Fibroblast of skin of right quadriceps (primary cell): Measurements from ENCODE around the gene MIP.
"Not testable (repeated sequence)": the region's sequence is repeated elsewhere in the genome, so short reads cannot be mapped to it uniquely, and the experiment has no call there.

Source experiments
- DNase-seq: peaks from one replicate; pipeline ENCODE4 v3.0.0-alpha.2; 2013

MIP gene

DNA sequence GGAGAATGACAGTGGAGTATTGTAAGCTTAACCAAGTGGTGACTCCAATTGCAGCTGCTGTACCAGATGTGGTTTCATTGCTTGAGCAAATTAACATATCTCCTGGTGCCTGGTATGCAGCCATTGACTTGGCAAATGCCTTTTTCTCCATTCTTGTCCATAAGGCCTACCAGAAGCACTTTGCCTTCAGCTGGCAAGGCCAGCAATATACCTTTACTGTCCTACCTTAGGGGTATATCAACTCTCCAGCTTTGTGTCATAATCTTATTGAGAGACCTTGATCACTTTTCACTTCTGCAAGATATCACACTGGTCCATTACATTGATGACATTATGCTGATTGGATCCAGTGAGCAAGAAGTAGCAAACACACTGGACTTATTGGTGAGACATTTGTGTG, 52.8 kb downstream of the MIP start:
- DNase-seq, result not testable (repeated sequence)

DNA sequence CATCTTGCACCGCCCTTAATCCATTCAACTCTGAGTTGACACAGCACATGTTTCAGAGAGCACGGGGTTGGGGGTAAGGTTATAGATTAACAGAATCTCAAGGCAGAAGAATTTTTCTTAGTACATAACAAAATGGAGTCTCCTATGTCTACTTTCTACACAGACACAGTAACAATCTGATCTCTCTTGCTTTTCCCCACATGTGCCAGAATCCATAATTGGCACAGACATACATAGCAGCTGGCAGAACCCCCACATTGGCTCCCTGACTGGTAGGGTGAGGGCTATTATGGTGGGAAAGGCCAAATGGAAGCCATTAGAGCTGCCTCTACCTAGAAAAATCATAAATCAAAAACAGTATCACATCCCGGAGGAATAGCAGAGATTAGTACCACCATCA, 53.3 kb downstream of the MIP start:
- not testable (repeated sequence) for DNase-seq
